CD4-positive, alpha-beta T cell treated with Interleukin-10 for 1 hour (primary cell): ENCODE results near the gene ADGRV1.

Experiments
- DNase-seq: peaks from one replicate; pipeline ENCODE4 v3.0.0-alpha.2; 2020

ADGRV1 gene

GRCh38 chr5:91122651-91123050 lies 564.1 kb downstream of the ADGRV1 start:
- no peak for DNase-seq

GRCh38 chr5:91123291-91123690 lies 564.7 kb downstream of the ADGRV1 start:
- DNase-seq: no peak

- no peak for DNase-seq
These were observed 565.3 kb downstream of the ADGRV1 start for GRCh38 chr5:91123901-91124300.

- no peak for DNase-seq
These were observed 567.3 kb downstream of the ADGRV1 start for GRCh38 chr5:91125916-91126315.

- DNase-seq: no peak
These were observed 567.9 kb downstream of the ADGRV1 start for GRCh38 chr5:91126448-91126847.

- no peak for DNase-seq
These were observed 568.3 kb downstream of the ADGRV1 start for GRCh38 chr5:91126888-91127287.

GRCh38 chr5:91127456-91128081 lies 569.0 kb downstream of the ADGRV1 start:
- DNase-seq: no peak

GRCh38 chr5:91128604-91129003 lies 570.0 kb downstream of the ADGRV1 start:
- no peak for DNase-seq

GRCh38 chr5:91129748-91130147 lies 571.2 kb downstream of the ADGRV1 start:
- DNase-seq: no peak

GRCh38 chr5:91130759-91131158 lies 572.2 kb downstream of the ADGRV1 start:
- DNase-seq: no peak

GRCh38 chr5:91132550-91132949 lies 574.0 kb downstream of the ADGRV1 start:
- no peak for DNase-seq

GRCh38 chr5:91133183-91133582 lies 574.6 kb downstream of the ADGRV1 start:
- DNase-seq: no peak

- DNase-seq: no peak
These were observed 577.1 kb downstream of the ADGRV1 start for GRCh38 chr5:91135475-91136248.

GRCh38 chr5:91136271-91136670 lies 577.7 kb downstream of the ADGRV1 start:
- no peak for DNase-seq

GRCh38 chr5:91137647-91138046 lies 579.0 kb downstream of the ADGRV1 start:
- DNase-seq: no peak

- no peak for DNase-seq
These were observed 581.1 kb downstream of the ADGRV1 start for GRCh38 chr5:91139572-91140200.

- DNase-seq: no peak
These were observed 582.1 kb downstream of the ADGRV1 start for GRCh38 chr5:91140657-91141056.

GRCh38 chr5:91141642-91142041 lies 583.0 kb downstream of the ADGRV1 start:
- DNase-seq: no peak

- DNase-seq: no peak
These were observed 583.8 kb downstream of the ADGRV1 start for GRCh38 chr5:91142386-91142785.

- no peak for DNase-seq
These were observed 584.2 kb downstream of the ADGRV1 start for GRCh38 chr5:91142819-91143218.

GRCh38 chr5:91143840-91144239 lies 585.2 kb downstream of the ADGRV1 start:
- no peak for DNase-seq

GRCh38 chr5:91144491-91145332 lies 586.1 kb downstream of the ADGRV1 start:
- no peak for DNase-seq

GRCh38 chr5:91145333-91145620 lies 586.7 kb downstream of the ADGRV1 start:
- DNase-seq: no peak
